HG02623 (cell line): ENCODE results near the gene PIM2.

Source experiments
- ATAC-seq: cut with Tn5 transposase; IDR thresholded peaks from one replicate; pipeline ENCODE4 v1.9.1; 2021; ENCODE audit warnings: moderate library complexity; ENCODE audit not compliant: unreplicated experiment

Gene PIM2

GRCh38 chrX:48918643-48919340 is at the start of gene PIM2:
PIM2 (minus strand) TSS chrX:48919024; CDS start chrX:48918834, 190 bp downstream.
- ATAC-seq: peak; percentile 75

- ATAC-seq: no peak
Observed at GRCh38 chrX:48968377-48968776, 49.6 kb upstream of the PIM2 start.

- no peak for ATAC-seq
Observed at GRCh38 chrX:48966796-48967579, 48.2 kb upstream of the PIM2 start.

- no peak for ATAC-seq
Observed at GRCh38 chrX:48965959-48966358, 47.1 kb upstream of the PIM2 start.

- no peak for ATAC-seq
Observed at GRCh38 chrX:48961585-48962091, 42.8 kb upstream of the PIM2 start.

- ATAC-seq: no peak
Observed at GRCh38 chrX:48960291-48960690, 41.5 kb upstream of the PIM2 start.

GRCh38 chrX:48958635-48959094 is 39.8 kb upstream of the PIM2 start:
- ATAC-seq: no peak

GRCh38 chrX:48957827-48958634 is 39.2 kb upstream of the PIM2 start:
- peak; percentile 76 for ATAC-seq

GRCh38 chrX:48957477-48957826 is 38.6 kb upstream of the PIM2 start, which contains the start of gene OTUD5:
OTUD5 (minus strand) TSS chrX:48957607; CDS start chrX:48957570, 37 bp downstream.
- ATAC-seq: peak; percentile 42

GRCh38 chrX:48956728-48957414 is 38.0 kb upstream of the PIM2 start:
- no peak for ATAC-seq

- no peak for ATAC-seq
Observed at GRCh38 chrX:48948589-48948988, 29.8 kb upstream of the PIM2 start.

GRCh38 chrX:48945517-48946348 is 26.9 kb upstream of the PIM2 start:
- no peak for ATAC-seq

GRCh38 chrX:48942895-48943294 is 24.1 kb upstream of the PIM2 start:
- no peak for ATAC-seq

GRCh38 chrX:48940404-48940955 is 21.7 kb upstream of the PIM2 start:
- ATAC-seq: no peak

- no peak for ATAC-seq
Observed at GRCh38 chrX:48939524-48940228, 20.9 kb upstream of the PIM2 start.

GRCh38 chrX:48938721-48939425 is 20.0 kb upstream of the PIM2 start:
- peak; percentile 52 for ATAC-seq

- peak; percentile 62 for ATAC-seq
Observed at GRCh38 chrX:48937054-48937907, 18.5 kb upstream of the PIM2 start.
